Measurements from ENCODE around the gene TRIM46.

Gene TRIM46

GRCh38 chr1:155173478-155174323, at the start of gene TRIM46:
TSS of gene TRIM46 (plus strand) at chr1:155173849. CDS start at chr1:155173967, 118 bp downstream.
- peak; percentile 65 to 76 for DNase-seq

GRCh38 chr1:155124503-155125463, 48.9 kb upstream of the TRIM46 start:
- no peak for DNase-seq

GRCh38 chr1:155125511-155125945, 48.1 kb upstream of the TRIM46 start:
- DNase-seq: no peak

- DNase-seq: no peak
These were observed 47.6 kb upstream of the TRIM46 start for GRCh38 chr1:155125946-155126555.

GRCh38 chr1:155126556-155127104, 47.0 kb upstream of the TRIM46 start:
- DNase-seq: peak; percentile 49 to 59

- DNase-seq: peak in 1 of 2 experiments; percentile 45
These were observed 46.3 kb upstream of the TRIM46 start, which contains the start of gene EFNA1 for GRCh38 chr1:155127105-155127966. TSS of gene EFNA1 (plus strand) at chr1:155127876. CDS start at chr1:155127978, 102 bp downstream.

- DNase-seq: no peak
These were observed 45.5 kb upstream of the TRIM46 start for GRCh38 chr1:155127967-155128754.

GRCh38 chr1:155128755-155129473, 44.7 kb upstream of the TRIM46 start:
- DNase-seq: peak; percentile 36 to 41

- DNase-seq: no peak
These were observed 43.2 kb upstream of the TRIM46 start for GRCh38 chr1:155130272-155131006.

GRCh38 chr1:155131285-155131684, 42.4 kb upstream of the TRIM46 start:
- no peak for DNase-seq

- no peak for DNase-seq
These were observed 41.8 kb upstream of the TRIM46 start for GRCh38 chr1:155131856-155132255.

- DNase-seq: no peak
These were observed 39.8 kb upstream of the TRIM46 start for GRCh38 chr1:155133799-155134281.

GRCh38 chr1:155134322-155134721, 39.3 kb upstream of the TRIM46 start:
- no peak for DNase-seq

GRCh38 chr1:155134880-155135414, 38.7 kb upstream of the TRIM46 start:
- DNase-seq: peak in 1 of 2 experiments; percentile 23

- DNase-seq: peak; percentile 80 to 92
These were observed 38.1 kb upstream of the TRIM46 start, which contains the start of gene SLC50A1 for GRCh38 chr1:155135415-155136028. TSS of gene SLC50A1 (plus strand) at chr1:155135852. CDS start at chr1:155135912, 60 bp downstream.

GRCh38 chr1:155136748-155137147, 36.9 kb upstream of the TRIM46 start:
- DNase-seq: no peak

GRCh38 chr1:155137154-155137949, 36.3 kb upstream of the TRIM46 start:
- no peak for DNase-seq

Data from NCI-H524 (cell line).